HG03469 (cell line): ENCODE measurements around the gene CYTH1.
"Not testable (repeated sequence)": the region's sequence is repeated elsewhere in the genome, so short reads cannot be mapped to it uniquely, and the experiment has no call there.

ENCODE experiments used
- ATAC-seq: cut with Tn5 transposase; IDR thresholded peaks from one replicate; pipeline ENCODE4 v1.9.1; 2021; ENCODE audit warnings: mild to moderate bottlenecking, moderate library complexity, moderate number of reproducible peaks; ENCODE audit not compliant: unreplicated experiment

The CYTH1 gene

GRCh38 chr17:78763561-78763960, 18.5 kb downstream of the CYTH1 start:
- ATAC-seq: no peak

- ATAC-seq: no peak
These were observed 20.2 kb downstream of the CYTH1 start for GRCh38 chr17:78761789-78762406.

GRCh38 chr17:78759969-78760352, 22.1 kb downstream of the CYTH1 start:
- no peak for ATAC-seq

- ATAC-seq: no peak
These were observed 22.7 kb downstream of the CYTH1 start for GRCh38 chr17:78759203-78759968.

- no peak for ATAC-seq
These were observed 28.5 kb downstream of the CYTH1 start for GRCh38 chr17:78753316-78754250.

- ATAC-seq: no peak
These were observed 30.5 kb downstream of the CYTH1 start for GRCh38 chr17:78751447-78752161.

GRCh38 chr17:78751000-78751399, 31.1 kb downstream of the CYTH1 start:
- not testable (repeated sequence) for ATAC-seq

- no peak for ATAC-seq
These were observed 33.2 kb downstream of the CYTH1 start for GRCh38 chr17:78748730-78749317.

- ATAC-seq: no peak
These were observed 33.9 kb downstream of the CYTH1 start for GRCh38 chr17:78748048-78748729.

- ATAC-seq: no peak
These were observed 34.6 kb downstream of the CYTH1 start for GRCh38 chr17:78747488-78747887.

GRCh38 chr17:78746949-78747269, 35.2 kb downstream of the CYTH1 start:
- ATAC-seq: no peak

GRCh38 chr17:78746263-78746948, 35.7 kb downstream of the CYTH1 start:
- ATAC-seq: no peak

GRCh38 chr17:78745407-78746088, 36.5 kb downstream of the CYTH1 start:
- ATAC-seq: no peak

- ATAC-seq: no peak
These were observed 39.2 kb downstream of the CYTH1 start for GRCh38 chr17:78742901-78743300.

- ATAC-seq: no peak
These were observed 40.3 kb downstream of the CYTH1 start for GRCh38 chr17:78741644-78742284.

- ATAC-seq: no peak
These were observed 42.6 kb downstream of the CYTH1 start for GRCh38 chr17:78739331-78739931.

GRCh38 chr17:78738698-78739097, 43.4 kb downstream of the CYTH1 start:
- no peak for ATAC-seq

GRCh38 chr17:78738278-78738677, 43.8 kb downstream of the CYTH1 start:
- ATAC-seq: no peak
